OCI-LY7 (cell line): Measurements from ENCODE around the gene ZCCHC2. TPM values are rescaled to one million over a fixed set of nuclear protein-coding genes. Genes with fewer than 3 reads are reported as not detected.
A peak's percentile ranks its signal among the peaks of the same experiment; 100 is the strongest.

Source experiments
- BruUV-seq: library from RNA; stranded (reverse); fragments of 400-500 nt; replicated peaks from 2 replicates; lab custom pipeline; 2021; lab: Mats Ljungman, UMichigan
- CTCF ChIA-PET: fragments of 300-600 bp; sonication (Branson Sonifier 250); formaldehyde crosslinking; loops from one replicate; lab custom pipeline; 2022; ENCODE audit warnings: antibody characterized with exemption; ENCODE audit not compliant: unreplicated experiment; lab: Charles Lee
- POLR2A ChIA-PET: fragments of 300-600 bp; sonication (Branson Sonifier 250); formaldehyde crosslinking; loops from one replicate; lab custom pipeline; 2022; ENCODE audit warnings: antibody characterized with exemption; lab: Charles Lee
- DNase-seq: peaks from one replicate; pipeline ENCODE4 v3.0.0-alpha.2; 2015; ENCODE audit warnings: low spot score
- H2AFZ ChIP-seq: fragments of 200-600 bp; sonication (generic), shearing (Covaris generic); 2 replicates; pipeline ENCODE4 v1.6.1; 2014; ENCODE audit warnings: mild to moderate bottlenecking, antibody characterized with exemption, low read length, moderate library complexity
- H3K27ac ChIP-seq: fragments of 200-600 bp; sonication (generic); 2 replicates; pipeline ENCODE4 v1.5.1; 2014; ENCODE audit warnings: mixed run types, low read depth, mild to moderate bottlenecking, moderate library complexity, low read length, inconsistent platforms; ENCODE audit not compliant: poor library complexity, severe bottlenecking
- H3K36me3 ChIP-seq: fragments of 200-600 bp; sonication (generic); 2 replicates; pipeline ENCODE4 v1.6.1; 2014; ENCODE audit warnings: mild to moderate bottlenecking, antibody characterized with exemption, low read length, moderate library complexity, mixed read lengths; ENCODE audit not compliant: insufficient read depth
- H3K4me1 ChIP-seq: fragments of 200-600 bp; sonication (generic); 2 replicates; pipeline ENCODE4 v1.5.1; 2014; ENCODE audit warnings: mild to moderate bottlenecking, low read length; ENCODE audit not compliant: insufficient read depth, poor library complexity, severe bottlenecking
- H3K4me2 ChIP-seq: fragments of 200-600 bp; sonication (generic); 2 replicates; pipeline ENCODE4 v1.6.1; 2014; ENCODE audit warnings: mild to moderate bottlenecking, low read length
- H3K4me3 ChIP-seq: fragments of 200-600 bp; sonication (generic); 2 replicates; pipeline ENCODE4 v1.5.1; 2014; ENCODE audit warnings: mild to moderate bottlenecking, low read depth, low read length; ENCODE audit not compliant: poor library complexity, severe bottlenecking
- H3K79me2 ChIP-seq: fragments of 200-600 bp; sonication (generic); 2 replicates; pipeline ENCODE4 v1.6.1; 2016; ENCODE audit warnings: low read depth, mild to moderate bottlenecking, low read length, moderate library complexity, mixed read lengths; ENCODE audit not compliant: insufficient read depth
- H3K9me2 ChIP-seq: fragments of 200-600 bp; sonication (generic); 2 replicates; pipeline ENCODE4 v1.6.1; 2016; ENCODE audit warnings: mild to moderate bottlenecking, low read length, mixed read lengths; ENCODE audit not compliant: insufficient read depth
- H3K9me3 ChIP-seq: fragments of 200-600 bp; sonication (generic); 2 replicates; pipeline ENCODE4 v1.6.1; 2014; ENCODE audit warnings: mild to moderate bottlenecking, mixed run types, low read length, mixed read lengths
- H4K20me1 ChIP-seq: fragments of 200-600 bp; sonication (generic); 2 replicates; pipeline ENCODE4 v1.6.1; 2014; ENCODE audit warnings: mild to moderate bottlenecking, antibody characterized with exemption, low read length, moderate library complexity, mixed read lengths; ENCODE audit not compliant: insufficient read depth
- CTCF ChIP-seq: fragments of 200-600 bp; sonication (generic); conservative IDR thresholded peaks from 2 replicates; pipeline ENCODE4 v1.5.1; 2014; ENCODE audit warnings: mild to moderate bottlenecking, antibody characterized with exemption, low read length, moderate library complexity, mixed read lengths
- EZH2phosphoT487 ChIP-seq: fragments of 200-600 bp; sonication (generic); IDR thresholded peaks from 2 replicates; pipeline ENCODE4 v1.6.1; 2018; ENCODE audit warnings: low read depth, borderline replicate concordance, mild to moderate bottlenecking, mixed run types, antibody characterized with exemption, low read length, moderate library complexity, mixed read lengths
- intact Hi-C: fragments of 100-400 bp; cut with micrococcal nuclease; formaldehyde crosslinking; loops from one replicate; pipeline ENCODE4 v1.10.0; 2022; ENCODE audit not compliant: unreplicated experiment
- total RNA-seq, 2 experiments: library from RNA; depleted of rRNA in 1 of 2; stranded (reverse); fragments of >200 nt in 1 of 2; shearing (Covaris generic) in 1 of 2; gene quantifications; 2 replicates each; pipeline ENCODE4 v1.2.3, GENCODE V29; 2014 to 2022

Gene ZCCHC2
- total RNA-seq, 2 experiments from 2014 or later = 16.9 to 17.5 TPM

- BruUV-seq = no TSS peak
- Histone ChIP-seq H3K27ac (peak overlapping the region; percentile 70), H2AFZ (peak overlapping the region; percentile 97; the same call in 1 of the 2 replicates), H4K20me1 (no peaks in the 10 kb centered on the region), H3K9me3 (no peaks in the 10 kb centered on the region), H3K36me3 (no peaks in the 10 kb centered on the region), H3K79me2 (no peaks in the 10 kb centered on the region), H3K4me1 (peaks cover 18% of the 10 kb centered on the region), H3K4me2 (peak overlapping the region; percentile 96), H3K9me2 (no peaks in the 10 kb centered on the region), H3K4me3 (peak overlapping the region; percentile 61)
- POLR2A ChIA-PET = no interaction called here
- intact Hi-C loops = no loop called here
- CTCF ChIA-PET = no interaction called here
- TF ChIP-seq CTCF (no peak), EZH2phosphoT487 (no peak)
- no peak for DNase-seq
These were observed 16.2 kb upstream of the ZCCHC2 start for GRCh38 chr18:62506495-62507143.

GRCh38 chr18:62509779-62510178, 13.0 kb upstream of the ZCCHC2 start:
- POLR2A ChIA-PET = no interaction called here
- no TSS peak for BruUV-seq
- TF ChIP-seq EZH2phosphoT487 (no peak), CTCF (no peak)
- H4K20me1 ChIP-seq = no peaks in the 10 kb centered on the region
- no peaks in the 10 kb centered on the region for H3K79me2 ChIP-seq
- no peak overlapping the region for H2AFZ ChIP-seq
- no peaks in the 10 kb centered on the region for H3K9me3 ChIP-seq
- H3K27ac ChIP-seq = no peak overlapping the region
- intact Hi-C loops = no loop called here
- no peak for DNase-seq
- no peak overlapping the region for H3K4me2 ChIP-seq
- H3K36me3 ChIP-seq = no peaks in the 10 kb centered on the region; the same call in 1 of the 2 replicates
- H3K9me2 ChIP-seq = no peaks in the 10 kb centered on the region
- no peak overlapping the region for H3K4me3 ChIP-seq
- peaks cover 18% of the 10 kb centered on the region for H3K4me1 ChIP-seq
- CTCF ChIA-PET = no interaction called here

DNA sequence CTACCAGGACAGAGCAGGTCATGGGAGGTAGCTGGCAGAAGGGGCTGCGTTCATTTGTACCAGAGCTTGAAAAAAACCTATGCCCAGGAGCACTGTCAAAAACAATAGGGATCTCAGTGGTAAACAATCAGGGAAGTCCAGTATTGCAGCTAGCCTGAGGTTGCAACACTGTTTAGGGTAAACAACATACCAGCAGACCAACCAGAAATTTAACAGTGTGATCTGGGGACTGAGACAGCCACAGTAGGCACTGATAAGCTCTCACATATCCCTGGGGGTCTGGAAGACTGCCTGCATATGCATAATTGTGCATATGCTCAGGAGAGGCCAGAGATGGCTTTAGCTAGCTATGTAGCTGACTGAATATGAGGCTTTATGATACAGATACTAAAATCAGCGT, 12.0 kb upstream of the ZCCHC2 start:
- no peak overlapping the region for H3K4me3 ChIP-seq
- no peak overlapping the region for H3K4me2 ChIP-seq
- H2AFZ ChIP-seq = no peak overlapping the region
- H3K9me2 ChIP-seq = no peaks in the 10 kb centered on the region
- no peaks in the 10 kb centered on the region for H4K20me1 ChIP-seq
- H3K4me1 ChIP-seq = peaks cover 11% of the 10 kb centered on the region
- DNase-seq = no peak
- no peak overlapping the region for H3K27ac ChIP-seq
- no peaks in the 10 kb centered on the region; the same call in 1 of the 2 replicates for H3K36me3 ChIP-seq
- intact Hi-C loops = no loop called here
- no peaks in the 10 kb centered on the region for H3K9me3 ChIP-seq
- H3K79me2 ChIP-seq = no peaks in the 10 kb centered on the region
- POLR2A ChIA-PET = interaction anchor here (1.1 kb wide), 1 partner anchor 8 kb away, joined by 3 read pairs; no protein-coding TSS in a partner anchor
- CTCF ChIA-PET = interaction anchor here (0.6 kb wide), 1 partner anchor 204 kb away, joined by 13 read pairs; the partner anchor contains the start of gene PHLPP1
- BruUV-seq = no TSS peak
- TF ChIP-seq CTCF (no peak), EZH2phosphoT487 (no peak)
